GM13977 (cell line): ENCODE data around the gene PTRH2.

Experiments used
- DNase-seq: peaks from one replicate; pipeline ENCODE4 v3.0.0; 2012; ENCODE audit warnings: low spot score
- in situ Hi-C: fragments of 300-500 bp; cut with MboI; formaldehyde crosslinking; loops from one replicate; pipeline ENCODE4 v1.12.0; 2022; ENCODE audit warnings: low sequenced_read_pairs, low pct_unique_long_range_greater_than_20kb, mixed read lengths, inconsistent platforms; ENCODE audit not compliant: unreplicated experiment
- TF ChIP-seq, protein P1 (sequence below): IDR thresholded peaks from 2 replicates; pipeline ENCODE4 v1.5.1; 2012; ENCODE audit warnings: mild to moderate bottlenecking, control low read depth; ENCODE audit not compliant: insufficient read depth; ENCODE audit errors: extremely low read depth, missing control alignments

Gene PTRH2

DNA sequence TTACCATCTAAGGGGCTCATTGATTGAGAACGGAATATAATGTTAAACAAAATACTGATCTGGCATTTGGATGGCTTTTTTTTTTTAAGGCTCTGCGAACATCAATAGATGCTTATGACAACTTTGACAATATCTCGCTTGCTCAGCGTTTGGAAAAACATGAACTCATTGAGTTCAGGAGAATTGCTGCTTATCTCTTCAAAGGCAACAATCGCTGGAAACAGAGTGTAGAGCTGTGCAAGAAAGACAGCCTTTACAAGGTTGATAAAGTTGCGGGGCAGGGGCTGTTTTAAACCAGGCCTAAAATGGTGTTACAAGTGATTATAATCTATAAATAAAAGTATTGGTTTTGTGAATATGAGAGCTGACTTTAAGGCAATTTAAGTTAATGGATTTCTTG is 22.3 kb downstream of the PTRH2 start:
- no peak for DNase-seq
- in situ Hi-C loops = no loop called here
- TF ChIP-seq, protein P1, sequence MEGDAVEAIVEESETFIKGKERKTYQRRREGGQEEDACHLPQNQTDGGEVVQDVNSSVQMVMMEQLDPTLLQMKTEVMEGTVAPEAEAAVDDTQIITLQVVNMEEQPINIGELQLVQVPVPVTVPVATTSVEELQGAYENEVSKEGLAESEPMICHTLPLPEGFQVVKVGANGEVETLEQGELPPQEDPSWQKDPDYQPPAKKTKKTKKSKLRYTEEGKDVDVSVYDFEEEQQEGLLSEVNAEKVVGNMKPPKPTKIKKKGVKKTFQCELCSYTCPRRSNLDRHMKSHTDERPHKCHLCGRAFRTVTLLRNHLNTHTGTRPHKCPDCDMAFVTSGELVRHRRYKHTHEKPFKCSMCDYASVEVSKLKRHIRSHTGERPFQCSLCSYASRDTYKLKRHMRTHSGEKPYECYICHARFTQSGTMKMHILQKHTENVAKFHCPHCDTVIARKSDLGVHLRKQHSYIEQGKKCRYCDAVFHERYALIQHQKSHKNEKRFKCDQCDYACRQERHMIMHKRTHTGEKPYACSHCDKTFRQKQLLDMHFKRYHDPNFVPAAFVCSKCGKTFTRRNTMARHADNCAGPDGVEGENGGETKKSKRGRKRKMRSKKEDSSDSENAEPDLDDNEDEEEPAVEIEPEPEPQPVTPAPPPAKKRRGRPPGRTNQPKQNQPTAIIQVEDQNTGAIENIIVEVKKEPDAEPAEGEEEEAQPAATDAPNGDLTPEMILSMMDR = no peak

- TF ChIP-seq, protein P1 = no peak
- in situ Hi-C loops = no loop called here
- DNase-seq = no peak
Observed at GRCh38 chr17:59683283-59683682, 23.9 kb downstream of the PTRH2 start.

DNA sequence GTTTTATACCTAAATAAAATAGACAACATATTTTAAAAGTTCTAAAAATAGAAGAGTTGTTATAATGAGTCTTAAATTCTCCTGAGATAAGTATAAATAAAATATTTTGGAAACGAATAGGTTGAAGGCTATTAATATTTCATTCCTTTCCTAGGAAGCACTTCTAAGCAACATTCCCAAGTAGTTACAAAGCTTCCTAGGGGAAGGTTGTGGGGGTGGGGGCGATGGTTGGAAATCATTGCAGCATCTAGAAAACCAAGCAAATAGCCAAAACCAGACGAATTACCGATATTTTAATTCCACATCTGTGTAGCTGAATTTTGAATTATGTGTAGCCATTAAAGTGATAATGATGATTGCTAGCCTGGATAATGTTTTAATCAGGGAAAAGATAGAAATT is 26.9 kb downstream of the PTRH2 start:
- TF ChIP-seq, protein P1 = no peak
- in situ Hi-C loops = no loop called here
- no peak for DNase-seq

DNA sequence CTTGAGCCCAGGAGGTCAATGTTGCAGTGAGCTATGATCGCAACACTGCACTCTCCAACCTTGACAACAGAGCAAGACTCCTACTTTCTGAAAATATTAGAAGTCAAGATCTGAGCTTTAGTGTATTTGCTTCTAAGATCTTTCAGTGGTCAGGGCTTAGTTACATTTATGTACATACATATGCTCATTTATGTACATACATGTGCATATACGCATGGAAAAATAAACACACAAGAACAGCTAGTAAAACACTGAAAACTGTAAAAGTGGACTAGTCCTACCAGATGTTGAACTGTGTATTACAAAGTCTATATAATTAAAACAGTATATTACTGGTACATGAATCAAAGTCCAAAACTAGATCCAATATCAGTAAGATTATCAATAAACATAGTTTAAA is 28.3 kb downstream of the PTRH2 start:
- in situ Hi-C loops = no loop called here
- no peak for DNase-seq
- TF ChIP-seq, protein P1 = no peak

DNA sequence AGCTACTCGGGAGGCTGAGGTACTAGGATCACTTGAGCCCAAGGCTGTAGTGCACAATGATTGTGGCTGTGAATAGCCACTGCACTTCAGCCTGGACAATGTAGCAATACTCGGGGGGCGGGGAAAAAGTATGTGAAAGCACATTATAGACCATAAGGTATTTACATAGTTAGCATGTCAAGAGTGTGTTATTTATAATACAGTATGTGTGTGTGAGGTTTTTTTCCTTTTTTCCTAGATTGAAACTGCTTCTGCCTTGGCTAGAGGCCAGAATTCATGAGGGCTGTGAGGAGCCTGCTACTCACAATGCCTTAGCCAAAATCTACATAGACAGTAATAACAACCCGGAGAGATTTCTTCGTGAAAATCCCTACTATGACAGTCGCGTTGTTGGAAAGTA is 30.5 kb downstream of the PTRH2 start:
- DNase-seq = no peak
- TF ChIP-seq, protein P1 = no peak
- in situ Hi-C loops = no loop called here

DNA sequence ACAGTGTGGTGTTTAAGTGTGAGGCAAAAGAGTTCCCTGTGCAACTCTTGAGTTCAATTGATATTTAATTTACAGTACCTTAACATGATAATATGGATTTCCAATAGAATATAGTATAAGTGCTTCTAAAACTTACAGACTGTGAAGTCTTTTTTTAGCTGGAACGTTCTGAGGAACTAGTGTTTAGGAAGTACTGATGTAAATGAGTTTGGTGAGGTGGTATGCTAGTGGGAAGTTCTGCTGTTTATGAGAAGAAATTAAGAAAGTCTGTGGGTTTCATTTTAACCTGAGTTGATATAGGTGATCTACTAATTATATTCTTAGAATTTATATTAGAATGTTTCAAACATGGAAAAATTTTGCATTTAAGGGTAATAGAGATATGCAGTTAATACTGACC is 32.0 kb downstream of the PTRH2 start:
- in situ Hi-C loops = no loop called here
- no peak for DNase-seq
- TF ChIP-seq, protein P1 = no peak

GRCh38 chr17:59671386-59671785 is 35.8 kb downstream of the PTRH2 start:
- in situ Hi-C loops = no loop called here
- no peak for DNase-seq
- TF ChIP-seq, protein P1 = no peak
